DND-41 (cell line): ENCODE data around the gene PLA2G12B.

ENCODE experiments used
- ATAC-seq: fragments of 200-7000 bp; cut with Tn5 transposase; 3 replicates; pipeline ENCODE4 v1.9.1; 2021; ENCODE audit warnings: low read depth; ENCODE audit not compliant: insufficient read depth
- DNase-seq: peaks from one replicate; pipeline ENCODE4 v3.0.0-alpha.2; 2020
- H2AFZ ChIP-seq: 2 replicates; pipeline ENCODE4 v1.6.0; 2012; ENCODE audit warnings: low read depth, low read length
- H3K27ac ChIP-seq: 2 replicates; pipeline ENCODE4 v1.5.1; 2012; ENCODE audit warnings: low read length, inconsistent platforms
- H3K27me3 ChIP-seq: fragments of 200-600 bp; sonication (generic); 2 replicates; pipeline ENCODE4 v1.6.0; 2012; ENCODE audit warnings: low read length, mild to moderate bottlenecking, inconsistent platforms; ENCODE audit not compliant: insufficient read depth, poor library complexity
- H3K36me3 ChIP-seq: 2 replicates; pipeline ENCODE4 v1.5.1; 2012; ENCODE audit warnings: low read length, inconsistent platforms; ENCODE audit not compliant: insufficient read depth
- H3K4me1 ChIP-seq: 2 replicates; pipeline ENCODE4 v1.5.1; 2012; ENCODE audit warnings: mild to moderate bottlenecking, low read length; ENCODE audit not compliant: insufficient read depth
- H3K4me2 ChIP-seq: 2 replicates; pipeline ENCODE4 v1.6.0; 2012; ENCODE audit warnings: mild to moderate bottlenecking, moderate library complexity, low read length, inconsistent platforms; ENCODE audit not compliant: insufficient read depth
- H3K4me3 ChIP-seq, 2 experiments: fragments of 200-600 bp in 1 of 2; shearing (Covaris generic) in 1 of 2; 2 replicates each; pipeline ENCODE4 v1.5.1; 2012 to 2016; ENCODE audit warnings: inconsistent platforms in 2 of 2, low read length in 2 of 2, mild to moderate bottlenecking in 2 of 2, low read depth in 1 of 2, moderate library complexity in 1 of 2
- H3K79me2 ChIP-seq: 2 replicates; pipeline ENCODE4 v1.6.0; 2012; ENCODE audit warnings: low read length, inconsistent platforms; ENCODE audit not compliant: insufficient read depth
- H3K9ac ChIP-seq: 2 replicates; pipeline ENCODE4 v1.6.0; 2012; ENCODE audit warnings: low read depth, mild to moderate bottlenecking, inconsistent platforms, low read length, moderate library complexity
- H3K9me3 ChIP-seq: 2 replicates; pipeline ENCODE4 v1.5.1; 2012; ENCODE audit warnings: low read length, moderate library complexity, mild to moderate bottlenecking, inconsistent platforms; ENCODE audit not compliant: insufficient read depth, severe bottlenecking
- H4K20me1 ChIP-seq: 2 replicates; pipeline ENCODE4 v1.6.0; 2012; ENCODE audit warnings: low read length; ENCODE audit not compliant: insufficient read depth
- EZH2 ChIP-seq: IDR thresholded peaks from 3 replicates; pipeline ENCODE4 v1.6.1; 2012; ENCODE audit warnings: borderline replicate concordance, low read depth, mild to moderate bottlenecking, moderate library complexity, low read length, inconsistent platforms; ENCODE audit not compliant: severe bottlenecking
- TF ChIP-seq, protein P1 (sequence below): IDR thresholded peaks from 2 replicates; pipeline ENCODE4 v1.5.1; 2012; ENCODE audit warnings: borderline replicate concordance, low read length, moderate library complexity, mild to moderate bottlenecking; ENCODE audit not compliant: poor library complexity, severe bottlenecking; ENCODE audit errors: extremely low read depth

Gene PLA2G12B

DNA sequence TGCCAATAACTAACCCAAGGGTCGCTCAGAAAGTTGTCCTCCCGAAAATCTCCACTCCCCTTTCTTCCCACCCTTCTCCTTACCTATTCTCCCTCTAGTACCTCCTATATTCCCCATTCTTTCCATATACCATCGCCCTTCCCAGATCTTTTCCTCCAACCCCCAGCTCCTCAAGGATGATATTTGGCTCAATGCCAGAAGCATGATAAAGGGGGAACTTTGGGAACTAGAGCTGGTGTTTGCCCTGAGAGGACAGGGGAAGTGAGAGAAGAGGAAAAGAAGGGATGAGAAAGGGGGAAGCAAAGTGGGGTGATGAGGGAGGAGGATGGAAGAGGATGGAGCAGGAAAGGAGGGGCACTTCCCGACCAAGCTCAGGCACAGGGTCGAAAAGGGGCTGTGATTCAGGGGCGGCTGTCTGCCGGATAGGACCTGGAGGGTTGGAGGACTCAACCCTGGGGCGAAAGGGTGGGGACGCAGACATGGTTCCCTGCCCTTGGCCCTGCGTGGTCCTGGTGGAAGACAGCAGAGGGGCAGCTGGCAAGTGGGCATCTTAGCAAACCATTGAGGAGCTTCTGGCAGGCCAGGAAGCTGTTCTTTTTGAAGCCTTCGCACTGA, 59.3 kb downstream of the PLA2G12B start:
- Histone ChIP-seq H3K4me2 (no peak overlapping the region), H3K27ac (no peak overlapping the region), H4K20me1 (no peaks in the 10 kb centered on the region), H3K9ac (no peak overlapping the region), H3K36me3 (no peaks in the 10 kb centered on the region), H3K4me3 (no peak overlapping the region), H3K9me3 (no peaks in the 10 kb centered on the region), H3K27me3 (no peaks in the 10 kb centered on the region), H2AFZ (no peak overlapping the region), H3K4me1 (no peaks in the 10 kb centered on the region), H3K79me2 (no peaks in the 10 kb centered on the region)
- ATAC-seq = no peak
- TF ChIP-seq, protein P1, sequence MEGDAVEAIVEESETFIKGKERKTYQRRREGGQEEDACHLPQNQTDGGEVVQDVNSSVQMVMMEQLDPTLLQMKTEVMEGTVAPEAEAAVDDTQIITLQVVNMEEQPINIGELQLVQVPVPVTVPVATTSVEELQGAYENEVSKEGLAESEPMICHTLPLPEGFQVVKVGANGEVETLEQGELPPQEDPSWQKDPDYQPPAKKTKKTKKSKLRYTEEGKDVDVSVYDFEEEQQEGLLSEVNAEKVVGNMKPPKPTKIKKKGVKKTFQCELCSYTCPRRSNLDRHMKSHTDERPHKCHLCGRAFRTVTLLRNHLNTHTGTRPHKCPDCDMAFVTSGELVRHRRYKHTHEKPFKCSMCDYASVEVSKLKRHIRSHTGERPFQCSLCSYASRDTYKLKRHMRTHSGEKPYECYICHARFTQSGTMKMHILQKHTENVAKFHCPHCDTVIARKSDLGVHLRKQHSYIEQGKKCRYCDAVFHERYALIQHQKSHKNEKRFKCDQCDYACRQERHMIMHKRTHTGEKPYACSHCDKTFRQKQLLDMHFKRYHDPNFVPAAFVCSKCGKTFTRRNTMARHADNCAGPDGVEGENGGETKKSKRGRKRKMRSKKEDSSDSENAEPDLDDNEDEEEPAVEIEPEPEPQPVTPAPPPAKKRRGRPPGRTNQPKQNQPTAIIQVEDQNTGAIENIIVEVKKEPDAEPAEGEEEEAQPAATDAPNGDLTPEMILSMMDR = no peak
- no peak for TF ChIP-seq EZH2
- no peak for DNase-seq

DNA sequence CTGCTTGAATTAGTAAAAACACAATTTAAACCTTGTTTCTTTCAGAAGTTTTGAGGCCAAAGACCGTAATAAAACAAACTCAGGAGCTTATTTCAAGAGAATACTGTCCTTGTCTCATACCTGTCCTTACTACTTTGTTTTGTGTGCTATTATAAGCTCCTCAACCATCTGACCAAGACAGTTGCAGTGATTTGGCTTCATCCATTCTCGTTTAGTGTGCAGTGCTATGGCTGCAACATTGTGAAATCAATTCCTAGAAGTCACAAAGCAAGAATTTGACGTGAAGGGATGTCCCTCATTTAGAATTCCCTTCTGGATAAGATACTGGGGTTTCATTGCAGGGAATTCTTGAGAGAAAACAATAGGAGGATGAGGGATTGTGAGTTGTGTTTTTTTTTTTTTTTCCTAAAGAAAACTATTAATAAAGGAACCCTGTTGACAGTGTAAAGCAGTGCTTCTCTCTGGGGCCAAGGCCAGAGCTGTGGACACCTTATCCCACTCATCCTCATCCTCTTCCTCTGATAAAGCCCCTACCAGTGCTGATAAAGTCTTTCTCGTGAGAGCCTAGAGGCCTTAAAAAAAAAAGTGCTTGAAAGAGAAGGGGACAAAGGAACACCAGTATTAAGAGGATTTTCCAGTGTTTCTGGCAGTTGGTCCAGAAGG, 61.3 kb downstream of the PLA2G12B start, which contains the start of gene OIT3:
Gene OIT3 (plus strand): TSS at position 604 of the 663 bp plus-strand sequence. CDS start 60 bp downstream, outside the sequence.
- Histone ChIP-seq H3K27me3 (no peaks in the 10 kb centered on the region), H3K79me2 (no peaks in the 10 kb centered on the region), H3K27ac (no peak within 1 kb of the TSS), H3K9me3 (no peaks in the 10 kb centered on the region), H3K36me3 (0 out of 2 replicates have a peak, but pooled peaks cover 2% of the 10 kb centered on the region), H3K9ac (no peak within 1 kb of the TSS), H3K4me2 (no peak within 1 kb of the TSS), H3K4me1 (no peaks in the 10 kb centered on the region), H3K4me3 (no peak within 1 kb of the TSS), H4K20me1 (no peaks in the 10 kb centered on the region), H2AFZ (no peak within 1 kb of the TSS)
- ATAC-seq (no peak), DNase-seq (no peak)
- TF ChIP-seq, protein P1 = no peak
- TF ChIP-seq EZH2 = no peak

DNA sequence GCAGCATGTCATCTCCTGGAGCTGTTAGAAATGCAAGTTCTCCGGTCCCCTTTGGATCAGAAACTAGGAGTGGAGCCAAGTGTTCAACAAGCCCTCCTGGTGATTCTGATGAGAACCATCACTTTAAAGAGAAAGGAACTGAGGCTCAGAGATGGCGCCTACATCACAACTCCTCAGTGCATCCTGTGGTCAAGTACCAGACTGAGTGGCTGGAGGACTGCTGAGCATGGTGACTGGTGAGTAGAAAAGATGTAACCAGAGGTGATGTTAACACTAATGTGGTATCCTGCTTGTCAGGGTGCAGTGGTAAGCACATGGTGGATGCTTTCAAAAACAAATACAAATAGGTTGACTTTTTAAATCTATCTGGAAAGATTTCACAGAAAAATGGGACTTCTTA, 64.5 kb downstream of the PLA2G12B start:
- Histone ChIP-seq H3K4me1 (no peaks in the 10 kb centered on the region), H2AFZ (no peak overlapping the region), H3K4me2 (no peak overlapping the region), H3K79me2 (no peaks in the 10 kb centered on the region), H3K9ac (no peak overlapping the region), H3K27me3 (no peaks in the 10 kb centered on the region), H3K27ac (no peak overlapping the region), H3K9me3 (no peaks in the 10 kb centered on the region), H3K36me3 (peaks cover 21% of the 10 kb centered on the region; the same call in 1 of the 2 replicates), H3K4me3 (no peak overlapping the region), H4K20me1 (no peaks in the 10 kb centered on the region)
- DNase-seq = no peak
- ATAC-seq = no peak
- TF ChIP-seq EZH2 = no peak
- TF ChIP-seq, protein P1 = no peak
